HG03097 (cell line): ENCODE results near the gene IER5L.
"Not testable (repeated sequence)": the region's sequence is repeated elsewhere in the genome, so short reads cannot be mapped to it uniquely, and the experiment has no call there.

Experiments
- ATAC-seq: cut with Tn5 transposase; IDR thresholded peaks from one replicate; pipeline ENCODE4 v1.9.1; 2021; ENCODE audit not compliant: unreplicated experiment, low FRiP score

Gene IER5L

GRCh38 chr9:129204840-129205239 lies 26.8 kb upstream of the IER5L start:
- no peak for ATAC-seq

GRCh38 chr9:129203556-129203909 lies 25.5 kb upstream of the IER5L start:
- ATAC-seq = no peak

GRCh38 chr9:129202613-129203555 lies 24.8 kb upstream of the IER5L start:
- ATAC-seq = peak; percentile 73

- ATAC-seq = no peak
Observed at GRCh38 chr9:129201866-129202265, 23.8 kb upstream of the IER5L start.

- ATAC-seq = no peak
Observed at GRCh38 chr9:129201289-129201688, 23.2 kb upstream of the IER5L start.

GRCh38 chr9:129200255-129200654 lies 22.2 kb upstream of the IER5L start:
- ATAC-seq = no peak

GRCh38 chr9:129199044-129199435 lies 21.0 kb upstream of the IER5L start:
- no peak for ATAC-seq

GRCh38 chr9:129198319-129199043 lies 20.4 kb upstream of the IER5L start:
- ATAC-seq = no peak

- ATAC-seq = no peak
Observed at GRCh38 chr9:129197978-129198318, 19.9 kb upstream of the IER5L start.

- ATAC-seq = not testable (repeated sequence)
Observed at GRCh38 chr9:129197045-129197444, 19.0 kb upstream of the IER5L start.

- ATAC-seq = no peak
Observed at GRCh38 chr9:129195606-129196005, 17.5 kb upstream of the IER5L start.

- ATAC-seq = no peak
Observed at GRCh38 chr9:129194221-129194620, 16.2 kb upstream of the IER5L start.

GRCh38 chr9:129193655-129194054 lies 15.6 kb upstream of the IER5L start:
- ATAC-seq = no peak

GRCh38 chr9:129191234-129191633 lies 13.2 kb upstream of the IER5L start:
- ATAC-seq = no peak

GRCh38 chr9:129189971-129190370 lies 11.9 kb upstream of the IER5L start:
- ATAC-seq = not testable (repeated sequence)

GRCh38 chr9:129187042-129187441 lies 9.0 kb upstream of the IER5L start:
- ATAC-seq = no peak

GRCh38 chr9:129185991-129186390 lies 7.9 kb upstream of the IER5L start:
- no peak for ATAC-seq

GRCh38 chr9:129185402-129185801 lies 7.3 kb upstream of the IER5L start:
- no peak for ATAC-seq

GRCh38 chr9:129184596-129185122 lies 6.6 kb upstream of the IER5L start:
- no peak for ATAC-seq

- no peak for ATAC-seq
Observed at GRCh38 chr9:129184219-129184524, 6.1 kb upstream of the IER5L start.

GRCh38 chr9:129183495-129184218 lies 5.6 kb upstream of the IER5L start:
- ATAC-seq = no peak
